Subcutaneous adipose tissue (tissue), 4 donors: ENCODE data around the gene ZNF230. TPM values are rescaled to one million over a fixed set of nuclear protein-coding genes. Genes with fewer than 3 reads are reported as not detected.

Experiments
- CTCF ChIP-seq: fragments of 450-650 bp; IDR thresholded peaks from one replicate; pipeline ENCODE4 v1.5.1; 2016; ENCODE audit warnings: low read depth, mild to moderate bottlenecking, control low read depth, antibody characterized with exemption, moderate library complexity
- total RNA-seq, 4 donors: library from RNA; depleted of rRNA; stranded (reverse); fragments of >200 nt; gene quantifications; one replicate each; pipeline ENCODE4 v1.1.0, GENCODE V29; 2016

ZNF230 gene
- total RNA-seq, 4 donors from 2014 or later = 1.9 to 11.0 (median 3.4) TPM

- TF ChIP-seq CTCF = no peak
These were observed 7.7 kb downstream of the ZNF230 start for GRCh38 chr19:44010468-44010867.

- TF ChIP-seq CTCF = no peak
These were observed 16.7 kb downstream of the ZNF230 start for GRCh38 chr19:44019498-44019897.

GRCh38 chr19:44021221-44021620 is 18.5 kb downstream of the ZNF230 start:
- TF ChIP-seq CTCF = no peak

GRCh38 chr19:44024900-44025216 is 22.1 kb downstream of the ZNF230 start:
- no peak for TF ChIP-seq CTCF

- no peak for TF ChIP-seq CTCF
These were observed 22.6 kb downstream of the ZNF230 start, which contains the start of gene ZNF222 for GRCh38 chr19:44025217-44025936. ZNF222 (plus strand) TSS chr19:44025379; CDS start chr19:44025437, 58 bp downstream.

- no peak for TF ChIP-seq CTCF
These were observed 23.9 kb downstream of the ZNF230 start for GRCh38 chr19:44026622-44027021.

GRCh38 chr19:44032001-44032610 is 29.3 kb downstream of the ZNF230 start:
- no peak for TF ChIP-seq CTCF
